HepG2 (cell line): ENCODE results near the gene MRPL10. TPM values are rescaled to one million over a fixed set of nuclear protein-coding genes. Genes with fewer than 3 reads are reported as not detected.

Source experiments
- HNRNPLL ChIP-seq: fragments of 200-400 bp; formaldehyde crosslinking; IDR thresholded peaks from 2 replicates; pipeline ENCODE4 v1.6.1; 2017; ENCODE audit warnings: mild to moderate bottlenecking, low read depth, low read length; ENCODE audit not compliant: poor library complexity, severe bottlenecking
- KDM5B ChIP-seq: sonication (generic); formaldehyde crosslinking; IDR thresholded peaks from 2 replicates; pipeline ENCODE4 v1.4.0; 2020; ENCODE audit warnings: missing genetic modification reagents, mild to moderate bottlenecking, borderline replicate concordance
- KLF15 ChIP-seq: sonication (generic); formaldehyde crosslinking; IDR thresholded peaks from 2 replicates; pipeline ENCODE4 v1.8.1; 2023; ENCODE audit warnings: borderline replicate concordance, mild to moderate bottlenecking, inconsistent platforms, missing genetic modification reagents, mixed read lengths
- PCBP1 ChIP-seq: fragments of 200-400 bp; formaldehyde crosslinking; IDR thresholded peaks from 2 replicates; pipeline ENCODE4 v1.6.1; 2017; ENCODE audit warnings: mild to moderate bottlenecking, low read depth, low read length, borderline replicate concordance
- SOX6 ChIP-seq, 2 experiments: fragments of 450-650 bp in 1 of 2; sonication (generic) in 1 of 2; formaldehyde crosslinking in 1 of 2; IDR thresholded peaks; 2 replicates each; pipeline versions ENCODE4 v1.4.0 to v1.6.1; 2017 to 2020; ENCODE audit warnings: antibody characterized with exemption in 1 of 2, mild to moderate bottlenecking in 1 of 2, missing genetic modification reagents in 1 of 2
- YEATS4 ChIP-seq: sonication (generic); formaldehyde crosslinking; IDR thresholded peaks from 2 replicates; pipeline ENCODE4 v1.4.0; 2020; ENCODE audit warnings: missing genetic modification reagents, borderline replicate concordance
- ZNF18 ChIP-seq: sonication (generic); formaldehyde crosslinking; IDR thresholded peaks from 2 replicates; pipeline ENCODE4 v1.8.0; 2022; ENCODE audit warnings: mild to moderate bottlenecking, missing genetic modification reagents; ENCODE audit not compliant: insufficient replicate concordance
- ZNF543 ChIP-seq: sonication (generic); formaldehyde crosslinking; IDR thresholded peaks from 2 replicates; pipeline ENCODE4 v1.4.0; 2020; ENCODE audit warnings: mild to moderate bottlenecking, missing genetic modification reagents
- polyA plus RNA-seq, 8 experiments: library from polyadenylated mRNA; depleted of rRNA in 3 of 8; stranded (reverse) in 7 of 8; unstranded in 1 of 8; fragments of >200 nt; fragmentation: Illumina TruSeq in 4 of 8; extraction: Trizol in 4 of 8; gene quantifications; 2 replicates each; pipeline versions ENCODE4 v1.2.1 to v1.2.3, GENCODE V29; 2011 to 2016; ENCODE audit warnings: low read depth in 4 of 8, missing spikeins in 1 of 8, mixed read lengths in 1 of 8; ENCODE audit not compliant: insufficient read depth in 1 of 8
- total RNA-seq, 5 experiments: library from RNA; depleted of rRNA; stranded (reverse); fragments of >200 nt; fragmentation: Illumina TruSeq; extraction: Trizol; gene quantifications; 2 replicates each; pipeline ENCODE4 v1.2.3, GENCODE V29; 2016; ENCODE audit warnings: low read depth in 1 of 5
- TF ChIP-seq, protein P1 (sequence below): IDR thresholded peaks from 2 replicates; pipeline ENCODE4 v1.6.1; 2016; ENCODE audit warnings: low read depth, control low read depth
- TF ChIP-seq, protein P2 (sequence below): sonication (generic); formaldehyde crosslinking; conservative IDR thresholded peaks from 2 replicates; pipeline ENCODE4 v1.5.0; 2020; ENCODE audit warnings: missing genetic modification reagents
- TF ChIP-seq, protein P3 (sequence below): sonication (generic); formaldehyde crosslinking; IDR thresholded peaks from one replicate; pipeline ENCODE4 v1.5.1; 2020; ENCODE audit warnings: mild to moderate bottlenecking, missing genetic modification reagents; ENCODE audit errors: not compliant biosample characterization
- TF ChIP-seq, protein P4 (sequence below): sonication (generic); formaldehyde crosslinking; IDR thresholded peaks from 2 replicates; pipeline ENCODE4 v1.5.0; 2020; ENCODE audit warnings: mild to moderate bottlenecking, missing genetic modification reagents

Gene MRPL10
- total and polyA plus RNA-seq, 2 of the 13 experiments (the other 11 are each of a cell fraction or from before 2014, with no cell fraction given): 56.7 to 149 TPM

- TF ChIP-seq, protein P1, sequence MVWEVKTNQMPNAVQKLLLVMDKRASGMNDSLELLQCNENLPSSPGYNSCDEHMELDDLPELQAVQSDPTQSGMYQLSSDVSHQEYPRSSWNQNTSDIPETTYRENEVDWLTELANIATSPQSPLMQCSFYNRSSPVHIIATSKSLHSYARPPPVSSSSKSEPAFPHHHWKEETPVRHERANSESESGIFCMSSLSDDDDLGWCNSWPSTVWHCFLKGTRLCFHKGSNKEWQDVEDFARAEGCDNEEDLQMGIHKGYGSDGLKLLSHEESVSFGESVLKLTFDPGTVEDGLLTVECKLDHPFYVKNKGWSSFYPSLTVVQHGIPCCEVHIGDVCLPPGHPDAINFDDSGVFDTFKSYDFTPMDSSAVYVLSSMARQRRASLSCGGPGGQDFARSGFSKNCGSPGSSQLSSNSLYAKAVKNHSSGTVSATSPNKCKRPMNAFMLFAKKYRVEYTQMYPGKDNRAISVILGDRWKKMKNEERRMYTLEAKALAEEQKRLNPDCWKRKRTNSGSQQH (CRISPR knock-in tag): peak; percentile 81; the same call in 1 of the 2 replicates
- TF ChIP-seq YEATS4 (CRISPR knock-in tag): peak; percentile 58
- TF ChIP-seq, protein P2, sequence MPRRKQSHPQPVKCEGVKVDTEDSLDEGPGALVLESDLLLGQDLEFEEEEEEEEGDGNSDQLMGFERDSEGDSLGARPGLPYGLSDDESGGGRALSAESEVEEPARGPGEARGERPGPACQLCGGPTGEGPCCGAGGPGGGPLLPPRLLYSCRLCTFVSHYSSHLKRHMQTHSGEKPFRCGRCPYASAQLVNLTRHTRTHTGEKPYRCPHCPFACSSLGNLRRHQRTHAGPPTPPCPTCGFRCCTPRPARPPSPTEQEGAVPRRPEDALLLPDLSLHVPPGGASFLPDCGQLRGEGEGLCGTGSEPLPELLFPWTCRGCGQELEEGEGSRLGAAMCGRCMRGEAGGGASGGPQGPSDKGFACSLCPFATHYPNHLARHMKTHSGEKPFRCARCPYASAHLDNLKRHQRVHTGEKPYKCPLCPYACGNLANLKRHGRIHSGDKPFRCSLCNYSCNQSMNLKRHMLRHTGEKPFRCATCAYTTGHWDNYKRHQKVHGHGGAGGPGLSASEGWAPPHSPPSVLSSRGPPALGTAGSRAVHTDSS: no peak
- 0 out of 2 replicates have a peak, but pooled peaks have one; percentile 87 for TF ChIP-seq PCBP1
- no peak for TF ChIP-seq SOX6 (IDR thresholded peaks at IDR 0.05)
- peak; percentile 65 for TF ChIP-seq SOX6 (CRISPR knock-in tag; IDR thresholded peaks at IDR 0.05)
- peak; percentile 78; the same call in 1 of the 2 replicates for TF ChIP-seq KDM5B
- TF ChIP-seq ZNF18 (CRISPR knock-in tag): peak; percentile 88
- peak; percentile 76 for TF ChIP-seq HNRNPLL
- TF ChIP-seq, protein P3, sequence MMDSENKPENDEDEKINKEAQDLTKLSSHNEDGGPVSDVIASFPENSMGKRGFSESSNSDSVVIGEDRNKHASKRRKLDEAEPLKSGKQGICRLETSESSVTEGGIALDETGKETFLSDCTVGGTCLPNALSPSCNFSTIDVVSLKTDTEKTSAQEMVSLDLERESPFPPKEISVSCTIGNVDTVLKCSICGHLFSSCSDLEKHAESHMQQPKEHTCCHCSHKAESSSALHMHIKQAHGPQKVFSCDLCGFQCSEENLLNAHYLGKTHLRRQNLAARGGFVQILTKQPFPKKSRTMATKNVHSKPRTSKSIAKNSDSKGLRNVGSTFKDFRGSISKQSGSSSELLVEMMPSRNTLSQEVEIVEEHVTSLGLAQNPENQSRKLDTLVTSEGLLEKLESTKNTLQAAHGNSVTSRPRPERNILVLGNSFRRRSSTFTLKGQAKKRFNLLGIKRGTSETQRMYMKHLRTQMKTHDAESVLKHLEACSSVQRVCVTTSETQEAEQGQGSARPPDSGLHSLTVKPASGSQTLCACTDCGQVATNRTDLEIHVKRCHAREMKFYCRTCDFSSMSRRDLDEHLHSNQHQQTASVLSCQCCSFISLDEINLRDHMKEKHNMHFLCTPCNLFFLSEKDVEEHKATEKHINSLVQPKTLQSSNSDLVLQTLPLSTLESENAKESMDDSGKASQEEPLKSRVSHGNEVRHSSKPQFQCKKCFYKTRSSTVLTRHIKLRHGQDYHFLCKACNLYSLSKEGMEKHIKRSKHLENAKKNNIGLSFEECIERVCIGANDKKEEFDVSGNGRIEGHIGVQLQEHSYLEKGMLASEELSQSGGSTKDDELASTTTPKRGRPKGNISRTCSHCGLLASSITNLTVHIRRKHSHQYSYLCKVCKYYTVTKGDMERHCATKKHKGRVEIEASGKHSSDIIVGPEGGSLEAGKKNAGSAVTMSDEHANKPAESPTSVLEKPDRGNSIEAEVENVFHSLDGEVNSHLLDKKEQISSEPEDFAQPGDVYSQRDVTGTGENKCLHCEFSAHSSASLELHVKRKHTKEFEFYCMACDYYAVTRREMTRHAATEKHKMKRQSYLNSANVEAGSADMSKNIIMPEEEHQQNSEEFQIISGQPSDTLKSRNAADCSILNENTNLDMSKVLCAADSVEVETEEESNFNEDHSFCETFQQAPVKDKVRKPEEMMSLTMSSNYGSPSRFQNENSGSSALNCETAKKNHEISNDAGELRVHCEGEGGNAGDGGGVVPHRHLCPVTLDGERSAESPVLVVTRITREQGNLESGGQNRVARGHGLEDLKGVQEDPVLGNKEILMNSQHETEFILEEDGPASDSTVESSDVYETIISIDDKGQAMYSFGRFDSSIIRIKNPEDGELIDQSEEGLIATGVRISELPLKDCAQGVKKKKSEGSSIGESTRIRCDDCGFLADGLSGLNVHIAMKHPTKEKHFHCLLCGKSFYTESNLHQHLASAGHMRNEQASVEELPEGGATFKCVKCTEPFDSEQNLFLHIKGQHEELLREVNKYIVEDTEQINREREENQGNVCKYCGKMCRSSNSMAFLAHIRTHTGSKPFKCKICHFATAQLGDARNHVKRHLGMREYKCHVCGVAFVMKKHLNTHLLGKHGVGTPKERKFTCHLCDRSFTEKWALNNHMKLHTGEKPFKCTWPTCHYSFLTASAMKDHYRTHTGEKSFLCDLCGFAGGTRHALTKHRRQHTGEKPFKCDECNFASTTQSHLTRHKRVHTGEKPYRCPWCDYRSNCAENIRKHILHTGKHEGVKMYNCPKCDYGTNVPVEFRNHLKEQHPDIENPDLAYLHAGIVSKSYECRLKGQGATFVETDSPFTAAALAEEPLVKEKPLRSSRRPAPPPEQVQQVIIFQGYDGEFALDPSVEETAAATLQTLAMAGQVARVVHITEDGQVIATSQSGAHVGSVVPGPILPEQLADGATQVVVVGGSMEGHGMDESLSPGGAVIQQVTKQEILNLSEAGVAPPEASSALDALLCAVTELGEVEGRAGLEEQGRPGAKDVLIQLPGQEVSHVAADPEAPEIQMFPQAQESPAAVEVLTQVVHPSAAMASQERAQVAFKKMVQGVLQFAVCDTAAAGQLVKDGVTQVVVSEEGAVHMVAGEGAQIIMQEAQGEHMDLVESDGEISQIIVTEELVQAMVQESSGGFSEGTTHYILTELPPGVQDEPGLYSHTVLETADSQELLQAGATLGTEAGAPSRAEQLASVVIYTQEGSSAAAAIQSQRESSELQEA: peak; percentile 90
- peak; percentile 27; the same call in 1 of the 2 replicates for TF ChIP-seq KLF15 (CRISPR knock-in tag)
- TF ChIP-seq, protein P4, sequence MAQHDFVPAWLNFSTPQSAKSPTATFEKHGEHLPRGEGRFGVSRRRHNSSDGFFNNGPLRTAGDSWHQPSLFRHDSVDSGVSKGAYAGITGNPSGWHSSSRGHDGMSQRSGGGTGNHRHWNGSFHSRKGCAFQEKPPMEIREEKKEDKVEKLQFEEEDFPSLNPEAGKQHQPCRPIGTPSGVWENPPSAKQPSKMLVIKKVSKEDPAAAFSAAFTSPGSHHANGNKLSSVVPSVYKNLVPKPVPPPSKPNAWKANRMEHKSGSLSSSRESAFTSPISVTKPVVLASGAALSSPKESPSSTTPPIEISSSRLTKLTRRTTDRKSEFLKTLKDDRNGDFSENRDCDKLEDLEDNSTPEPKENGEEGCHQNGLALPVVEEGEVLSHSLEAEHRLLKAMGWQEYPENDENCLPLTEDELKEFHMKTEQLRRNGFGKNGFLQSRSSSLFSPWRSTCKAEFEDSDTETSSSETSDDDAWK (CRISPR knock-in tag): no peak
- peak; percentile 70; the same call in 1 of the 2 replicates for TF ChIP-seq ZNF543 (CRISPR knock-in tag)
Measured at GRCh38 chr17:47840742-47841487, 9.6 kb upstream of the MRPL10 start, which contains the start of gene SCRN2 (continued).
